Spleen (tissue), 7 donors: ENCODE data around the gene SLC23A2.

Experiments used
- CTCF ChIP-seq, 11 experiments: fragments of 200-600 bp in 7 of 11; fragments of 450-650 bp in 4 of 11; sonication (generic) in 4 of 11; IDR thresholded peaks in 8 of 11; conservative IDR thresholded peaks in 3 of 11; 1 replicate in 7 of 11; 2 replicates in 4 of 11; pipeline versions ENCODE4 v1.4.0 to v1.8.0; 2016 to 2021; ENCODE audit warnings: antibody characterized with exemption in 11 of 11, inconsistent platforms in 4 of 11, mild to moderate bottlenecking in 1 of 11
- POLR2A ChIP-seq, 3 donors: fragments of 450-650 bp; IDR thresholded peaks; one replicate each; pipeline ENCODE4 v1.5.1; 2017; ENCODE audit warnings: antibody characterized with exemption in 3 of 3, mild to moderate bottlenecking in 1 of 3
- POLR2AphosphoS5 ChIP-seq, 3 donors: sonication (generic); formaldehyde crosslinking; IDR thresholded peaks; one replicate each; pipeline ENCODE4 v1.5.1; 2017; ENCODE audit warnings: antibody characterized with exemption in 3 of 3
- donor health status: DM: no; HTN: no; CAD: no; lungs with moderate emphysema.
- donor health status: DM: no; HTN: no; CAD: no.
- donor health status: DM: no; HTN: no; CAD: no.

GRCh38 chr20:4905195-4905594, 96.1 kb downstream of the SLC23A2 start:
- TF ChIP-seq POLR2A (IDR thresholded peaks at IDR 0.05): no peak
- TF ChIP-seq CTCF (IDR thresholded peaks at IDR 0.05 in 8 of 11, conservative IDR thresholded peaks at IDR 0.05 in 3 of 11): no peak
- no peak for TF ChIP-seq POLR2AphosphoS5 (IDR thresholded peaks at IDR 0.05)
